PC-3 (cell line): ENCODE measurements around the gene KIF5C. TPM values are rescaled to one million over a fixed set of nuclear protein-coding genes. Genes with fewer than 3 reads are reported as not detected.

Experiments used
- ATAC-seq: fragments of 200-7000 bp; cut with Tn5 transposase; 2 replicates; pipeline ENCODE4 v1.9.1; 2020; ENCODE audit warnings: mild to moderate bottlenecking, moderate library complexity
- BruUV-seq: library from RNA; stranded (reverse); fragments of 400-500 nt; replicated peaks from 2 replicates; lab custom pipeline; 2021; lab: Mats Ljungman, UMichigan
- CTCF ChIA-PET: fragments of 300-600 bp; sonication (Branson Sonifier 250); formaldehyde crosslinking; loops from one replicate; lab custom pipeline; 2022; ENCODE audit warnings: antibody characterized with exemption; lab: Charles Lee
- POLR2A ChIA-PET: fragments of 300-600 bp; sonication (Branson Sonifier 250); formaldehyde crosslinking; loops from one replicate; lab custom pipeline; 2022; ENCODE audit warnings: antibody characterized with exemption; ENCODE audit not compliant: unreplicated experiment; lab: Charles Lee
- DNase-seq: peaks from one replicate; pipeline ENCODE4 v3.0.0-alpha.2; 2015
- H2AFZ ChIP-seq: fragments of 300-600 bp; sonication (generic); 2 replicates; pipeline ENCODE4 v1.6.0; 2016; ENCODE audit warnings: antibody characterized with exemption, low read length
- H3F3A ChIP-seq: fragments of 300-600 bp; sonication (generic); one replicate; pipeline ENCODE4 v1.6.0; 2017; ENCODE audit warnings: antibody characterized with exemption, low read length, control low read depth, mild to moderate bottlenecking; ENCODE audit not compliant: unreplicated experiment
- H3K27ac ChIP-seq: fragments of 300-600 bp; sonication (generic); 2 replicates; pipeline ENCODE4 v1.5.1; 2016; ENCODE audit warnings: mild to moderate bottlenecking, low read length
- H3K27me3 ChIP-seq: fragments of 300-600 bp; sonication (generic); 2 replicates; pipeline ENCODE4 v1.6.1; 2016; ENCODE audit warnings: low read length, mixed read lengths
- H3K36me3 ChIP-seq: fragments of 300-600 bp; sonication (generic); 2 replicates; pipeline ENCODE4 v1.6.1; 2016; ENCODE audit warnings: low read depth, mixed run types, low read length, mixed read lengths
- H3K4me1 ChIP-seq: fragments of 300-600 bp; sonication (generic); 2 replicates; pipeline ENCODE4 v1.5.1; 2016; ENCODE audit warnings: low read length; ENCODE audit not compliant: insufficient read depth
- H3K4me2 ChIP-seq: fragments of 300-600 bp; sonication (generic); 2 replicates; pipeline ENCODE4 v1.6.0; 2016; ENCODE audit warnings: low read length
- H3K4me3 ChIP-seq: fragments of 300-600 bp; sonication (generic); 2 replicates; pipeline ENCODE4 v1.5.1; 2016; ENCODE audit warnings: mild to moderate bottlenecking, low read length, mixed read lengths
- H3K79me2 ChIP-seq: fragments of 300-600 bp; sonication (generic); 2 replicates; pipeline ENCODE4 v1.6.1; 2017; ENCODE audit warnings: low read length, mixed read lengths
- H3K9ac ChIP-seq: fragments of 300-600 bp; sonication (generic); 2 replicates; pipeline ENCODE4 v1.6.0; 2016; ENCODE audit warnings: mild to moderate bottlenecking, low read length
- H3K9me2 ChIP-seq: fragments of 300-600 bp; sonication (generic); replicated peaks from 2 replicates; pipeline ENCODE4 v1.6.1; 2016; ENCODE audit warnings: mixed run types, low read length, mixed read lengths
- H3K9me3 ChIP-seq: fragments of 300-600 bp; sonication (generic); 2 replicates; pipeline ENCODE4 v1.6.1; 2016; ENCODE audit warnings: low read length, mixed read lengths
- H4K20me1 ChIP-seq: fragments of 300-600 bp; sonication (generic); 2 replicates; pipeline ENCODE4 v1.6.1; 2016; ENCODE audit warnings: low read length, mixed read lengths
- CTCF ChIP-seq: fragments of 300-600 bp; sonication (generic); conservative IDR thresholded peaks from 2 replicates; pipeline ENCODE4 v1.5.1; 2017; ENCODE audit warnings: antibody characterized with exemption, low read depth, mild to moderate bottlenecking, low read length
- EZH2 ChIP-seq: fragments of 300-600 bp; sonication (generic); IDR thresholded peaks from one replicate; pipeline ENCODE4 v1.6.1; 2017; ENCODE audit warnings: antibody characterized with exemption, mild to moderate bottlenecking, low read length; ENCODE audit not compliant: unreplicated experiment
- EZH2phosphoT487 ChIP-seq: fragments of 300-600 bp; sonication (generic); IDR thresholded peaks from 2 replicates; pipeline ENCODE4 v1.6.1; 2018; ENCODE audit warnings: mild to moderate bottlenecking, antibody characterized with exemption, low read length, borderline replicate concordance
- intact Hi-C: fragments of 100-400 bp; cut with micrococcal nuclease; formaldehyde crosslinking; loops from 2 replicates; pipeline ENCODE4 v1.9.0; 2023
- total RNA-seq: library from RNA; depleted of rRNA; stranded (reverse); fragments of >200 nt; gene quantifications from 2 replicates; pipeline ENCODE4 v1.2.3, GENCODE V29; 2014

The KIF5C gene
- total RNA-seq, 1 experiment from 2014 or later, result 4.0 TPM

GRCh38 chr2:148909114-148909513 lies 34.1 kb downstream of the KIF5C start:
- Histone ChIP-seq H3K36me3 (no peaks in the 10 kb centered on the region), H4K20me1 (no peaks in the 10 kb centered on the region), H3K9me2 (no peaks in the 10 kb centered on the region), H3F3A (no peaks in the 10 kb centered on the region), H3K9ac (no peak overlapping the region), H3K4me1 (no peaks in the 10 kb centered on the region), H3K27ac (no peak overlapping the region), H3K4me2 (no peak overlapping the region), H3K27me3 (peaks cover 8% of the 10 kb centered on the region), H3K79me2 (no peaks in the 10 kb centered on the region), H2AFZ (no peak overlapping the region), H3K9me3 (no peaks in the 10 kb centered on the region), H3K4me3 (no peak overlapping the region)
- intact Hi-C loops, result no loop called here
- CTCF ChIA-PET, result no interaction called here
- TF ChIP-seq EZH2 (no peak), CTCF (no peak), EZH2phosphoT487 (no peak)
- ATAC-seq (no peak; the same call in 1 of the 2 replicates), DNase-seq (no peak)
- POLR2A ChIA-PET, result no interaction called here
- BruUV-seq, result no TSS peak

GRCh38 chr2:148913061-148913460 lies 38.0 kb downstream of the KIF5C start:
- H2AFZ ChIP-seq, result no peak overlapping the region
- H3K79me2 ChIP-seq, result no peaks in the 10 kb centered on the region
- DNase-seq (no peak), ATAC-seq (no peak)
- TF ChIP-seq EZH2 (no peak), CTCF (no peak), EZH2phosphoT487 (no peak)
- H3K27me3 ChIP-seq, result no peaks in the 10 kb centered on the region
- no peak overlapping the region for H3K27ac ChIP-seq
- no peaks in the 10 kb centered on the region for H3K36me3 ChIP-seq
- BruUV-seq, result no TSS peak
- H3K9me2 ChIP-seq, result no peaks in the 10 kb centered on the region
- H3F3A ChIP-seq, result no peaks in the 10 kb centered on the region
- no peak overlapping the region for H3K4me3 ChIP-seq
- CTCF ChIA-PET, result no interaction called here
- no peak overlapping the region for H3K4me2 ChIP-seq
- POLR2A ChIA-PET, result no interaction called here
- H4K20me1 ChIP-seq, result no peaks in the 10 kb centered on the region
- intact Hi-C loops, result no loop called here
- H3K9me3 ChIP-seq, result no peaks in the 10 kb centered on the region
- H3K4me1 ChIP-seq, result no peaks in the 10 kb centered on the region
- H3K9ac ChIP-seq, result no peak overlapping the region

- no peak overlapping the region for H3K4me3 ChIP-seq
- H3K9ac ChIP-seq, result no peak overlapping the region
- H3K79me2 ChIP-seq, result no peaks in the 10 kb centered on the region
- no peaks in the 10 kb centered on the region for H3K36me3 ChIP-seq
- CTCF ChIA-PET, result no interaction called here
- no TSS peak for BruUV-seq
- H4K20me1 ChIP-seq, result no peaks in the 10 kb centered on the region
- TF ChIP-seq EZH2phosphoT487 (no peak), EZH2 (no peak), CTCF (no peak)
- POLR2A ChIA-PET, result no interaction called here
- intact Hi-C loops, result no loop called here
- ATAC-seq (no peak), DNase-seq (no peak)
- no peak overlapping the region for H3K27ac ChIP-seq
- no peaks in the 10 kb centered on the region for H3K4me1 ChIP-seq
- H3K9me2 ChIP-seq, result no peaks in the 10 kb centered on the region
- no peaks in the 10 kb centered on the region for H3F3A ChIP-seq
- H3K27me3 ChIP-seq, result no peaks in the 10 kb centered on the region
- no peak overlapping the region for H3K4me2 ChIP-seq
- H3K9me3 ChIP-seq, result no peaks in the 10 kb centered on the region
- no peak overlapping the region for H2AFZ ChIP-seq
Observed at GRCh38 chr2:148913492-148913891, 38.5 kb downstream of the KIF5C start.
